ENCODE measurements around the gene HBQ1.

DNA sequence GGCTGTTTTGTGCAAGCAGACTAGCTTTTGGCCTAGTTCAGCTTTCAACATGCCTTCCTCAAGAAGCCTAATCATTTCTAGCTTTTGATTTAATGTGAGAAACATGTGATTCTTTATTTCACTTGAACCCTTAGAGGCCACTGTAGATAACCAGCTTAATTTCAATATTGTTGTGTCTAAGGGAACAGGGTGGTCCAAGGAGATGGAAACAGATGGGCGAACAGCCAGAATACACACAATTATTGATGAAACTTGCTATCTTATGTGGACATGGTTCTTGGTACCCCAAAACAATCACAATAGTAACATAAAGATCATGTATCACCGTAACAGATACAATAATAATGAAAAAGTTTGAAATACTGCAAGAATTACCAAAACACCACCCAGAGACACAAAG lies 46.5 kb upstream of the HBQ1 start:
- TF ChIP-seq, protein P1, sequence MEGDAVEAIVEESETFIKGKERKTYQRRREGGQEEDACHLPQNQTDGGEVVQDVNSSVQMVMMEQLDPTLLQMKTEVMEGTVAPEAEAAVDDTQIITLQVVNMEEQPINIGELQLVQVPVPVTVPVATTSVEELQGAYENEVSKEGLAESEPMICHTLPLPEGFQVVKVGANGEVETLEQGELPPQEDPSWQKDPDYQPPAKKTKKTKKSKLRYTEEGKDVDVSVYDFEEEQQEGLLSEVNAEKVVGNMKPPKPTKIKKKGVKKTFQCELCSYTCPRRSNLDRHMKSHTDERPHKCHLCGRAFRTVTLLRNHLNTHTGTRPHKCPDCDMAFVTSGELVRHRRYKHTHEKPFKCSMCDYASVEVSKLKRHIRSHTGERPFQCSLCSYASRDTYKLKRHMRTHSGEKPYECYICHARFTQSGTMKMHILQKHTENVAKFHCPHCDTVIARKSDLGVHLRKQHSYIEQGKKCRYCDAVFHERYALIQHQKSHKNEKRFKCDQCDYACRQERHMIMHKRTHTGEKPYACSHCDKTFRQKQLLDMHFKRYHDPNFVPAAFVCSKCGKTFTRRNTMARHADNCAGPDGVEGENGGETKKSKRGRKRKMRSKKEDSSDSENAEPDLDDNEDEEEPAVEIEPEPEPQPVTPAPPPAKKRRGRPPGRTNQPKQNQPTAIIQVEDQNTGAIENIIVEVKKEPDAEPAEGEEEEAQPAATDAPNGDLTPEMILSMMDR (IDR thresholded peaks at IDR 0.05) = no peak
- no peak for TF ChIP-seq POLR2A (IDR thresholded peaks at IDR 0.05)
